ENCODE results near the gene LAMB4.

LAMB4 gene

GRCh38 chr7:108014747-108015682, 115.1 kb downstream of the LAMB4 start:
- DNase-seq (ENCODE audit: low spot score) = peak; percentile 28

- DNase-seq (ENCODE audit: low spot score) = no peak
Observed at GRCh38 chr7:108014215-108014614, 115.9 kb downstream of the LAMB4 start.

GRCh38 chr7:108012499-108013430, 117.4 kb downstream of the LAMB4 start:
- no peak for DNase-seq (ENCODE audit: low spot score)

GRCh38 chr7:108010377-108010776, 119.8 kb downstream of the LAMB4 start:
- no peak for DNase-seq (ENCODE audit: low spot score)

- no peak for DNase-seq (ENCODE audit: low spot score)
Observed at GRCh38 chr7:108009873-108010272, 120.3 kb downstream of the LAMB4 start.

GRCh38 chr7:108008827-108009226, 121.3 kb downstream of the LAMB4 start:
- DNase-seq (ENCODE audit: low spot score) = no peak

GRCh38 chr7:108008240-108008639, 121.9 kb downstream of the LAMB4 start:
- DNase-seq (ENCODE audit: low spot score) = no peak

- DNase-seq (ENCODE audit: low spot score) = no peak
Observed at GRCh38 chr7:108007762-108008161, 122.4 kb downstream of the LAMB4 start.

GRCh38 chr7:108007261-108007660, 122.9 kb downstream of the LAMB4 start:
- DNase-seq (ENCODE audit: low spot score) = no peak

- DNase-seq (ENCODE audit: low spot score) = peak; percentile 52
Observed at GRCh38 chr7:108004220-108005142, 125.7 kb downstream of the LAMB4 start.

GRCh38 chr7:108003599-108003935, 126.6 kb downstream of the LAMB4 start:
- no peak for DNase-seq (ENCODE audit: low spot score)

- DNase-seq (ENCODE audit: low spot score) = peak; percentile 93
Observed at GRCh38 chr7:108002726-108003598, 127.2 kb downstream of the LAMB4 start, which contains the start of gene LAMB1. LAMB1 (minus strand) TSS chr7:108003161; CDS start chr7:108002885, 276 bp downstream.

GRCh38 chr7:108001764-108002725, 128.1 kb downstream of the LAMB4 start:
- DNase-seq (ENCODE audit: low spot score) = peak; percentile 67

- DNase-seq (ENCODE audit: low spot score) = peak; percentile 36
Observed at GRCh38 chr7:108000875-108001763, 129.0 kb downstream of the LAMB4 start.

GRCh38 chr7:107999779-108000560, 130.2 kb downstream of the LAMB4 start:
- DNase-seq (ENCODE audit: low spot score) = peak; percentile 29

- DNase-seq (ENCODE audit: low spot score) = no peak
Observed at GRCh38 chr7:107998660-107999480, 131.3 kb downstream of the LAMB4 start.

GRCh38 chr7:107998150-107998549, 132.0 kb downstream of the LAMB4 start:
- DNase-seq (ENCODE audit: low spot score) = peak; percentile 9

All from GM03348 (cell line).